ENCODE data around the gene TCF12. TPM values are rescaled to one million over a fixed set of nuclear protein-coding genes. Genes with fewer than 3 reads are reported as not detected.

Gene TCF12
- total RNA-seq, 1 experiment from 2014 or later = 76.7 TPM

GRCh38 chr15:57086857-57087427 is 168.5 kb downstream of the TCF12 start:
- Mint-ChIP-seq H3K4me3 (no peak overlapping the region), H3K36me3 (ENCODE audit: insufficient read depth in 1 of 3, low read depth in 3 of 3) (no peaks in the 10 kb centered on the region; a peak in 1 of 7 replicates), H3K4me1 (peaks cover 4 to 12% of the 10 kb centered on the region in 2 experiments), H3K9me3 (no peaks in the 10 kb centered on the region), H3K27ac (no peak overlapping the region), H3K27me3 (ENCODE audit: low read depth) (no peaks in the 10 kb centered on the region)
- no peak overlapping the region for H3K27ac ChIP-seq (ENCODE audit: insufficient read length, low read depth, low read length)
- no peak for TF ChIP-seq CTCF (conservative IDR thresholded peaks at IDR 0.05)
- H3K23ac ChIP-seq (ENCODE audit: insufficient read length, low read depth, low read length) = no peak overlapping the region
- no peak overlapping the region for H2BK12ac ChIP-seq (ENCODE audit: insufficient read length, low read depth, low read length)
- no peak overlapping the region for H3K18ac ChIP-seq (ENCODE audit: insufficient read length, low read depth, low read length)
- no peak overlapping the region for H2BK5ac ChIP-seq (ENCODE audit: insufficient read length, low read length)
- H3K23me2 ChIP-seq (ENCODE audit: insufficient read length, low read depth, low read length, poor library complexity, severe bottlenecking) = no peaks in the 10 kb centered on the region
- H4K8ac ChIP-seq (replicated peaks; ENCODE audit: insufficient read length, low read depth, low read length) = no peak overlapping the region
- H3K79me2 ChIP-seq (ENCODE audit: insufficient read depth, low read length) = no peaks in the 10 kb centered on the region; the same call in 1 of the 2 replicates
- no peaks in the 10 kb centered on the region for H4K20me1 ChIP-seq (ENCODE audit: control insufficient read depth, insufficient read depth, insufficient read length)
- H2AK5ac ChIP-seq (ENCODE audit: insufficient read length, low read length) = no peak overlapping the region
- no peak overlapping the region for H2AFZ ChIP-seq (ENCODE audit: low read length)
- H3T11ph ChIP-seq (ENCODE audit: low read length) = no peak overlapping the region
- no CpG with 5 or more reads among the region's 4 CpGs for WGBS (ENCODE audit: extremely low coverage, insufficient read length, low lambda C conversion rate)
- H4K5ac ChIP-seq (ENCODE audit: insufficient read length, low read depth, low read length) = no peak overlapping the region
- H2BK120ac ChIP-seq (ENCODE audit: low read depth, low read length, poor library complexity, severe bottlenecking) = no peak overlapping the region
- no peak overlapping the region for H2BK20ac ChIP-seq (ENCODE audit: low read depth, low read length, poor library complexity, severe bottlenecking)
- no peaks in the 10 kb centered on the region for H3K9me3 ChIP-seq (ENCODE audit: control insufficient read depth, low read depth, low read length)
- no peak for DNase-seq
- H3K56ac ChIP-seq (ENCODE audit: insufficient read length, low read depth, low read length) = no peak overlapping the region
- H3K79me1 ChIP-seq (ENCODE audit: insufficient read depth, low read depth, low read length, poor library complexity, severe bottlenecking) = peaks cover 2% of the 10 kb centered on the region
- H4K91ac ChIP-seq (ENCODE audit: insufficient read length, low read depth, low read length) = no peak overlapping the region
- H3K4me1 ChIP-seq (ENCODE audit: insufficient read depth, low read length) = no peaks in the 10 kb centered on the region
- no peak overlapping the region for H3K9ac ChIP-seq (ENCODE audit: extremely low read depth, insufficient read length, low read length)
- H3K14ac ChIP-seq (ENCODE audit: insufficient read depth, low read length) = no peak overlapping the region
- H3K27me3 ChIP-seq (ENCODE audit: insufficient read depth, low read length) = no peaks in the 10 kb centered on the region
- no peak overlapping the region for H3K4me2 ChIP-seq (ENCODE audit: insufficient read depth, insufficient read length, low read length)
- no peak overlapping the region for H2BK15ac ChIP-seq (ENCODE audit: low read depth, low read length)
- H3K4ac ChIP-seq (ENCODE audit: low read depth, low read length) = no peak overlapping the region

Measured in H9 (cell line).